DLD1 (cell line): ENCODE data around the gene TMEM239.

Experiments
- in situ Hi-C: cut with HindIII; loops from 2 replicates; pipeline ENCODE4 v1.10.0; 2017; ENCODE audit warnings: low sequenced_read_pairs

Gene TMEM239

DNA sequence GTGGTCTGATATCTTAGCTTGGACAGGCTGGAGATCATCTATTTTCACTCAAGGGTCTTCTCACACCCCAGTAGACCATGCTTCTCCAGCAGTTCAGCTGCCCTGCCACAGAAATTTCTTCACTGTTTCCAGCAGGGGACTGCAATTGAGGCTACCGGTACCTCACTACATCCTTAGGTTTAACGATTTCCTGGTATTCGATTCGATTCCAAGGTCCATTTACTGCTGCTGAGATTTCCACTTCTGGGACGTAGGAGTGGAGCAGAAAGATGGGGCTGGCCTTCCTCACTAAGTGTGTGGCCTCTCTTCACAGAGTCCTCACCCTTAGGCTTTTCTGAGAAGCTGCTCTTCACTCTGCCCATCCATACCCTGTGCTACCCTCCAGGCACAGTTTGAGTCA lies 30.5 kb downstream of the TMEM239 start:
- in situ Hi-C loops = no loop called here

GRCh38 chr20:2847802-2848201 lies 31.6 kb downstream of the TMEM239 start:
- in situ Hi-C loops = no loop called here

GRCh38 chr20:2849529-2849928 lies 33.4 kb downstream of the TMEM239 start:
- in situ Hi-C loops = no loop called here

DNA sequence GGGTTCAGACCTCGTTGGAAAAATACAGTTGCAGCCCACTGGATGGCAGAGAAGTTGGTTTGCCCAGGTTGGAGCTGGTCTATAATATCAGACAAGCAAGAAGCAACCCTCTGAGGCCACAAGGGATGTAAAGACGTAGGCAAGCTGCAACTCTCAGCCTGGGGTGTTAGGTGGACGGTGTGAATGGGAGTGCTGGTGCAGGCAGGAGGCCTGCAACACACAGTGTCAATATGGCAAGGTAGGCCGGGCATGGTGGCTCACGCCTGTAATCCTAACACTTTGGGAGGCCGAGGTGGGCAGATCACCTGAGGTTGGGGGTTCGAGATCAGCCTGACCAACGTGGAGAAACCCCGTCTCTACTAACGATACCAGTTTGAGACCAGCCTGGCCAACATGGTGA lies 34.9 kb downstream of the TMEM239 start:
- in situ Hi-C loops = no loop called here

GRCh38 chr20:2858591-2858990 lies 42.4 kb downstream of the TMEM239 start:
- in situ Hi-C loops = no loop called here

DNA sequence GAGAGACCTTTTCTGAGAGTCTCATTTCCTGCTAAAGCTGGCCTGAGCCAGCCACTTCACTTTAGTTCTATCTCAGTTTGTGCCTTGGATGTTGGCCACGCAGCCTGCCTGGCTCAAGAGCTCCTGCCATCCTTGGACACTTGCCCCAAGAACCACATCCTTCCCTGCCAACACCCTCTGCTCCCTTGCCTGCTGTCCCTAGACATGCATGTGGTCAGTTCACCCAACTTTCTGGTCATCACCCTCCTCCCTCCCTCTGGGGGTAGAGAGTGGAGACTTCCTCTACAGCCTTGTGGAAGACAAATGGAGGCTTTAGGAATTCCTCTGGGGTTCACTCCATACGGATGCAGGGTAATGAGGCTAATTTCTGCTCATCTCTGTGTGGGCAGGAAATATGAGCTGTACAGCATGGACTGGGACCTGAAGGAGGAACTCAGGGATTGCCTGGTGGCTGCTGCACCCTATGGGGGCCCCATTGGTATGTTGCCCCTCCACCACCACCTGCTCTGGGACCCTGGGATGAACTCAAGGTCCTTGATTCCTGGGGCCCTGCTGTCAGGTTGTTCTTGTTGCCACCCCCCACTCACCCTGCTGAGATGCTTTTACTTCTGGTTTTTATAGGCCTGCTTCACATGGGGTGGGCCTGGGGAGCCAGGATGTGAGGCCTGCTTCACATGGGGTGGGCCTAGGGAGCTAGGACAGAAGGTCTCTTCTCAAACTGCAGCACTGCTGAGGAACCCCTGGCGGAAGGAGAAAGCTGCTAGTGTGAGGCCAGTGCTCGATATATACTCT lies 43.4 kb downstream of the TMEM239 start:
- in situ Hi-C loops = no loop called here

GRCh38 chr20:2864626-2865025 lies 48.5 kb downstream of the TMEM239 start:
- in situ Hi-C loops = no loop called here

GRCh38 chr20:2865101-2865500 lies 48.9 kb downstream of the TMEM239 start:
- in situ Hi-C loops = no loop called here

- in situ Hi-C loops = no loop called here
Observed at GRCh38 chr20:2865630-2866029, 49.5 kb downstream of the TMEM239 start.

DNA sequence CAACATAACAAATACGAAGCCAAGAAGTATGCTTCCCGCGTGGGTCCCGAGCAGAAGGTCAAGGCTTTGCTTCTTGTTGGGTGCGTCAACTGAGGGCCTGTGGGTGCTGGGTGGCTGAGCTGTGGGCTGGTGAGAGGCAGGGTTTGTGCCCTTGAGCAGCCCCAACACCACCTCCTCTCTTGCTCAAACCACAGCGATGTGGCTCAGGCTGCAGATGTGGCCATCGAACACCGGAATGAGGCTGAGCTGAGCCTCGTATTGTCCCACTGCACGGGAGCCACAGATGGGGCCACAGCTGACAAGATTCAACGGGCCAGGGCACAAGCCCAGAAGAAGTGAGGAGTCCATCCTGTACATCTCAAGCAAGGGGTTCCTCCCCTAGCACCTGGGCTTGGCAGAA lies 50.1 kb downstream of the TMEM239 start:
- in situ Hi-C loops = no loop called here

GRCh38 chr20:2867081-2867864 lies 51.1 kb downstream of the TMEM239 start:
- in situ Hi-C loops = no loop called here
